ENCODE results near the gene HPS3. TPM values are rescaled to one million over a fixed set of nuclear protein-coding genes. Genes with fewer than 3 reads are reported as not detected.

Gene HPS3
- total and polyA plus RNA-seq, 2 experiments from 2014 or later = 13.0 to 13.3 TPM

DNA sequence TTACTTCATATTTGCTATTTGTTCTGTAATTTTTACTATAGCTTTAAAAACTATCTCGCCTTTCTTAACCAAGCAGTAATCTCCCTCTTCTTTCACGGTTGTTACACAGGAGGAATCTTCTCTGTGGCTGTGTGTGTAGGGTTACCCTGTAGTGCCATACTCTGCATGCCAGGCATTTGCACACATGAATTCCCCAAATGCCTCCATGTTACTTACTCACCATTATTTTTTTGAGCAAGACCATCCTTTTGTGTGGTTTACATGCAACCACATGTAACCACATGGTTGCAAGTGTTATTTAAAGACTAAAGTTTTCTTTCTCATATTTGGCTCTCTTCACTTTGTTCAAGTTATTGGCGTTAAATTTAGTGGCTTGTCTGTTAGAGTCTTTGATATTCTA, 45.5 kb downstream of the HPS3 start:
- Histone ChIP-seq H3K27me3 (no peaks in the 10 kb centered on the region), H3K9me3 (ENCODE audit: low read depth) (no peaks in the 10 kb centered on the region), H3K4me1 (ENCODE audit: low read depth) (no peaks in the 10 kb centered on the region), H3K36me3 (no peaks in the 10 kb centered on the region), H3K27ac (no peak overlapping the region), H3K4me3 (no peak overlapping the region)
- no peak for DNase-seq (ENCODE audit: low read depth in 1 of 2, low spot score in 1 of 2)
- TF ChIP-seq, protein P1, sequence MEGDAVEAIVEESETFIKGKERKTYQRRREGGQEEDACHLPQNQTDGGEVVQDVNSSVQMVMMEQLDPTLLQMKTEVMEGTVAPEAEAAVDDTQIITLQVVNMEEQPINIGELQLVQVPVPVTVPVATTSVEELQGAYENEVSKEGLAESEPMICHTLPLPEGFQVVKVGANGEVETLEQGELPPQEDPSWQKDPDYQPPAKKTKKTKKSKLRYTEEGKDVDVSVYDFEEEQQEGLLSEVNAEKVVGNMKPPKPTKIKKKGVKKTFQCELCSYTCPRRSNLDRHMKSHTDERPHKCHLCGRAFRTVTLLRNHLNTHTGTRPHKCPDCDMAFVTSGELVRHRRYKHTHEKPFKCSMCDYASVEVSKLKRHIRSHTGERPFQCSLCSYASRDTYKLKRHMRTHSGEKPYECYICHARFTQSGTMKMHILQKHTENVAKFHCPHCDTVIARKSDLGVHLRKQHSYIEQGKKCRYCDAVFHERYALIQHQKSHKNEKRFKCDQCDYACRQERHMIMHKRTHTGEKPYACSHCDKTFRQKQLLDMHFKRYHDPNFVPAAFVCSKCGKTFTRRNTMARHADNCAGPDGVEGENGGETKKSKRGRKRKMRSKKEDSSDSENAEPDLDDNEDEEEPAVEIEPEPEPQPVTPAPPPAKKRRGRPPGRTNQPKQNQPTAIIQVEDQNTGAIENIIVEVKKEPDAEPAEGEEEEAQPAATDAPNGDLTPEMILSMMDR (IDR thresholded peaks at IDR 0.05; ENCODE audit: low read depth, low read length) = no peak

DNA sequence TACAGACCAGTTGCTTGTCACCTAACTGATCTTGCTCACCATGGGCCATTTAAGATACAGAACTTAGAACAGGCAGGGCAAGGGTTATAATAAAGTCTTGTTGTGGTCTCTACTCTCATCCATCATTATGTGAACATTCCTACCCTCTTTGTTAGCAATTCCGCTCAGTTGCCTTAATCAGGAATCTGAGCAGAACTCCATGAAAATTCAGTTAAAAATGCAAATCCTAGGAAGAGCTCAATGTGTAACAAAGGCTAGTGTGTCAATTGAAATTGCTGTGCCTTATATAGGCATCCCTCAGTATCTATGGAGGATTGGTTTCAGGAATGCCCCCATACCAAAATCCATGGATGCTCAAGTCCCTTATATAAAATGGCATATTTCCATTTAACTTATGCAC, 47.7 kb downstream of the HPS3 start:
- H3K9me3 ChIP-seq (ENCODE audit: low read depth) = no peaks in the 10 kb centered on the region
- no peak overlapping the region for H3K27ac ChIP-seq
- H3K4me1 ChIP-seq (ENCODE audit: low read depth) = no peaks in the 10 kb centered on the region
- no peak overlapping the region for H3K4me3 ChIP-seq
- no peak for DNase-seq (ENCODE audit: low read depth in 1 of 2, low spot score in 1 of 2)
- TF ChIP-seq, protein P1 (IDR thresholded peaks at IDR 0.05; ENCODE audit: low read depth, low read length) = no peak
- H3K27me3 ChIP-seq = no peaks in the 10 kb centered on the region
- no peaks in the 10 kb centered on the region for H3K36me3 ChIP-seq

DNA sequence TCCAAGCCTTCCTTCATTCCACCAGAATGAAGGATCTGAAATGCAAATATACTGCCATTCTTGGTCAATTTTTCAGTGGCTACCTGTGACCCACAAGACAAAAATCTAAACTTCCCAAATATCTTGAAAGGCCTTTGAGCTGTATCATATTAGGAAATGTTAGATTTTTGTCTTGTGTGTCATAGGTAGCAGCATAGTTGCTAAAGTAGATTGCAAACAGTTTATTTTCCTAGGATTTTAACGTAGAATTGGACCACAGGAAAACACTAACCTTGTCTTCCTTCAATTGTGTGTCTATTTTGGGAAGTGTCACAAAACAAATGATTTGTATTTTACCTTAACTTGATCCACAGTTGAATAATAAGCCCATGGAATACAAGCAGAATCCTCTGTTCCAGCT, 49.8 kb downstream of the HPS3 start:
- no peaks in the 10 kb centered on the region for H3K27me3 ChIP-seq
- H3K4me1 ChIP-seq (ENCODE audit: low read depth) = no peaks in the 10 kb centered on the region
- DNase-seq (ENCODE audit: low read depth in 1 of 2, low spot score in 1 of 2) = peak in 1 of 2 donors; percentile 47
- H3K36me3 ChIP-seq = no peaks in the 10 kb centered on the region
- no peak overlapping the region for H3K27ac ChIP-seq
- no peaks in the 10 kb centered on the region for H3K9me3 ChIP-seq (ENCODE audit: low read depth)
- no peak overlapping the region for H3K4me3 ChIP-seq
- TF ChIP-seq, protein P1 (IDR thresholded peaks at IDR 0.05; ENCODE audit: low read depth, low read length) = no peak

- Histone ChIP-seq H3K27me3 (no peaks in the 10 kb centered on the region), H3K4me3 (no peak overlapping the region), H3K4me1 (ENCODE audit: low read depth) (no peaks in the 10 kb centered on the region), H3K27ac (no peak overlapping the region), H3K36me3 (no peaks in the 10 kb centered on the region), H3K9me3 (ENCODE audit: low read depth) (no peaks in the 10 kb centered on the region)
- peak in 1 of 2 donors; percentile 99 for DNase-seq (ENCODE audit: low read depth in 1 of 2, low spot score in 1 of 2)
- TF ChIP-seq, protein P1 (IDR thresholded peaks at IDR 0.05; ENCODE audit: low read depth, low read length) = no peak
Observed at GRCh38 chr3:149180057-149180573, 50.7 kb downstream of the HPS3 start.

GRCh38 chr3:149181182-149181581, 51.7 kb downstream of the HPS3 start:
- Histone ChIP-seq H3K4me1 (ENCODE audit: low read depth) (no peaks in the 10 kb centered on the region), H3K9me3 (ENCODE audit: low read depth) (no peaks in the 10 kb centered on the region), H3K4me3 (no peak overlapping the region), H3K27ac (no peak overlapping the region), H3K36me3 (no peaks in the 10 kb centered on the region), H3K27me3 (no peaks in the 10 kb centered on the region)
- DNase-seq (ENCODE audit: low read depth in 1 of 2, low spot score in 1 of 2) = no peak
- TF ChIP-seq, protein P1 (IDR thresholded peaks at IDR 0.05; ENCODE audit: low read depth, low read length) = no peak

GRCh38 chr3:149186219-149186618, 56.8 kb downstream of the HPS3 start:
- H3K4me3 ChIP-seq = no peak overlapping the region
- H3K4me1 ChIP-seq (ENCODE audit: low read depth) = no peaks in the 10 kb centered on the region
- TF ChIP-seq, protein P1 (IDR thresholded peaks at IDR 0.05; ENCODE audit: low read depth, low read length) = no peak
- H3K36me3 ChIP-seq = no peaks in the 10 kb centered on the region
- H3K9me3 ChIP-seq (ENCODE audit: low read depth) = no peaks in the 10 kb centered on the region
- H3K27ac ChIP-seq = no peak overlapping the region
- no peak for DNase-seq (ENCODE audit: low read depth in 1 of 2, low spot score in 1 of 2)
- no peaks in the 10 kb centered on the region for H3K27me3 ChIP-seq
